CD4-positive, alpha-beta T cell treated with Interleukin-15 for 4 hours (primary cell): ENCODE data around the gene SEMA4D.

ENCODE experiments used
- DNase-seq: peaks from one replicate; pipeline ENCODE4 v3.0.0-alpha.2; 2020; ENCODE audit warnings: low spot score

The SEMA4D gene

GRCh38 chr9:89351584-89352300, 146.2 kb downstream of the SEMA4D start:
- DNase-seq: no peak

- no peak for DNase-seq
Measured at GRCh38 chr9:89350988-89351557, 146.8 kb downstream of the SEMA4D start.

GRCh38 chr9:89349607-89350006, 148.3 kb downstream of the SEMA4D start:
- no peak for DNase-seq

DNA sequence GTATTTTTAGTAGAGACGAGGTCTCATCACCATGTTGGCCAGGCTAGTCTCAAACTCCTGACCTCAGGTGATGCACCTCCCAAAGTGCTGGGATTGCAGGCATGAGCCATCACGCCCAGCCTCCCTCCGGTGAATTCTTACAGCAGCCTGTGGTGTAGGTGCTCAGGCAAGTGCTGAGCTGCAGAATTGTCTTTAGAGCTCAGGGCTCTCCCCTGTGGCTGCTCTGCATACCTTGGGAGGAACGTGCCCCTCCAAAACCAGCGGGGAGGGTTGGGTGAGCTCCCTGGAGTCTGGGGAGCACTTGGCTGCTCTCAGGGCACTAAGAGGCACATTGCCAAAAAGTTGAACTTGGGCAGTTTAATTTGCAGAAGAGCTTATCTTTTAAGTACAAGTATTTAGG, 150.3 kb downstream of the SEMA4D start:
- DNase-seq: no peak

DNA sequence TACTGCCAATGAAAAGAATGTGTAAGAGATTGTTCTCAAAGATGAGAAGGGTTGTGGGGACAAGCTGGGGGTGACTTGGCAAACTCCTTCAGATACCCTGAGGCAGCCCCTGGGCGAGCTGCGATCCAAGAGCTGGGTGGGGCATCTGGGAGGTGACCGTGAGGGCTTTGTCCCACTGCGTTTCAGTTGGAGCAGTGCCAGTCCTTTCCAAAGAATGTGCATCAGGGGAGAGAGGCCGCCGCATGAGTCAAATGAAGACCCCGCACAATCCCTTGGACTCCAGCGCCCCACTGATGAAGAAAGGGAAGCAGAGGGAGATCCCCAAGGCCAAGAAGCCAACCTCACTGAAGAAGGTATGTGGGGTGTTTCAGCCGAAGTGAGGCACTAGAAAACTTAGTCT, 151.2 kb downstream of the SEMA4D start:
- DNase-seq: no peak

GRCh38 chr9:89345476-89345875, 152.4 kb downstream of the SEMA4D start:
- no peak for DNase-seq

DNA sequence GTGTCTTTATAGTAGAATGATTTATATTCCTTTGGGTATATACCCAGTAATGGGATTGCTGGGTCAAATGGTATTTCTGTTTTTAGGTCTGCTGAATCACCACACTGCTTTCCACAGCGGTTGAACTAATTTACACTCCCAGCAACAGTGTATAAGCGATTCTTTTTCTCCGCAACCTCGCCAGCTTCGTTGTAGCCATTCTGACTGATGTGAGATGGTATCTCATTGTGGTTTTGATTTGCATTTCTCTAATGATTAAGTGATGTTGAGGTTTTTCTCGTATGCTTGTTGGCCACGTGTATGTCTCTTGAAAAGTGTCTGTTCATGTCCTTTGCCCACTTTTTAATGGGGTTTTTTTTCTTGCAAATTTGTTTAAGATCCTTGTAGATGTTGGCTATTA, 154.1 kb downstream of the SEMA4D start:
- peak; percentile 11 for DNase-seq

- DNase-seq: no peak
Measured at GRCh38 chr9:89342948-89343347, 155.0 kb downstream of the SEMA4D start.

DNA sequence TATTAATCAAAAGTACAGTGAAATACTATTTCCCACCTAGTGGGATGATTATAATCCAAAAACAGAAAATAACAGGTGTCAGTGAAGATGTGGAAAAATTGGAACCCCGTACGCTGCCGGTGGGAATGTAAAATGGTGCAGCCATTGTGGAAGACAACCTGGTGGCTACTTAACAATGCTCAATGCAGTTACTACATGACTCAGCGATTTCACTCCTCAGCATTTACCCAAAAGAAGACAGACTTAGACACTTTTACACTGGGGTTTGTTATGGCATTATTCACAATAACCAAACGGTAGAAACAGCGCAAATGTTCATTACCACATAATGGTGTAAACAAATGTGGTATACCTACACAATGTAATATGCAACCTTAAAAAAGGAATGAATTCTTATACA, 155.7 kb downstream of the SEMA4D start:
- no peak for DNase-seq

DNA sequence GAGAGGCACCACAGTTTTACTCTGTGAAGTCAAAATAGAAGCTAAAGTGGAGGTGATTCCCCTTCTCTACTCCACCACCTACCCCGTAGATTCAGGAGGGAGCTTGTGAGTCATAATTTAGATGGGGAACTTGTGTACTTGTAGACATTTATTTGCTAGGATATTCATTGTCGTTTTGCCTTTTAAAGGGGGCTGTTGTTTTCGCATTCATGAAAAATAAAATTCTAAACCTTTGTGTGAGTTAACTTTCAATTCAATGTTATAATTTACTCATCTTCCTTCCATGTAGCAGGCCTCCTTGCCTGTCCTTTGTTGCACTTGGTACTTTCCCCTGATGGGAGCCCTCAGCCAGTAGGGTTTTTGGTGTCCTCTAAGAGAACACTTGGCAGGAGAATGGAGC, 157.6 kb downstream of the SEMA4D start:
- DNase-seq: no peak

DNA sequence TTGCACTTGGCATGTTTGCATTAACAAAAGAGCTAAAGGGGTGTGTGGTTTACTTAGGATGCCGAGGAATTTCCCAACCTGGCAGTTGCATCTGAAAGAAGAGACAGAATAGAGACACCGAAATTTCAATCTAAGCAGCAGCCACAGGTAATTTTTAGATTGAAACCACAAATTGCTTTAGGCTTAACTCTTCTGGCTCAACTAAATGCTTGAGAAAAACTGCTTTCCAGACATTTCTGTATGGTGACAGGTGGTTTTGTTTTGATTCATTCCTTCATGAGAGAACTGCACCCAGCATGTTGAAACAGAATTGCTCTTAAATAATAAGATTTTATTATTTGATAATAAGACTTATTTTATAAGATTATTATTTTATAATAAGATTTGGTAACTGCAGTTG, 158.1 kb downstream of the SEMA4D start:
- DNase-seq: no peak

DNA sequence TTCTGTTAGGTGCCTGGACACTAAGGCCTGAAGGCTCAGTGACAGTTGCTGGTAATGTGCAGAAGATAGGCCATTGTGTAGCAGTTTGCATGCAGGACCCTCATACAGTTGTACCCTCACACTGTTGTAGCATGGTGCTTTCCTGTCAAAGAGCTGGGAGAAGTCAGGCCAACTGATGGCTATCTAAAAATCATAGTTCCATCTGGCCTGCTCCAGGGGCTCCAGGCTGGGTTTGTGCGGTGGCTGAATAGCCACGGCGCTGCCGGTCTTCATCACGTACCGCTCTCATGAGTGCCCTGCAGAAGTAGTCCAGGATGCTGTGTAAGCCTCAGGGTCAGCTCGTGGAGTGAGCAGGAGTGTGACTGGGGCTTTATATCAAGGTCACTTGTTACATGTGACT, 167.4 kb downstream of the SEMA4D start:
- DNase-seq: no peak

- no peak for DNase-seq
Measured at GRCh38 chr9:89329917-89330316, 168.0 kb downstream of the SEMA4D start.

DNA sequence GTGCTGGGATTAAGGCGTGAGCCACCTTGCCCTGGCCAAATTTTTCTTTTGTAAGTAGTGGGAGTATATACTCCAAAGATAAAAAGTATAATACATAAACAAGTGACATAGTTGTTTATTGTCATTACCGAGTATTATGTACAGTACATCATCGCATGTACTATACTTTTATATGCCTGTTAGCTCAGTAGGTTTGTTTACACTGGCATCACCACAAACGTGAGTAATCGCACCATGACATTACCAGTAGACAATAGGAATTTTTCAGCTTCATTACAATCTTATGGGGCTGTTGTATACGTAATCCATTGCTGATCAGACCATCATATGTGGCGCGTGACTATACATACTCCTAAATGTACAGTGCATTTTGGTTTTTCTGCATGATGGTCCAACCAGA, 169.8 kb downstream of the SEMA4D start:
- DNase-seq: no peak

DNA sequence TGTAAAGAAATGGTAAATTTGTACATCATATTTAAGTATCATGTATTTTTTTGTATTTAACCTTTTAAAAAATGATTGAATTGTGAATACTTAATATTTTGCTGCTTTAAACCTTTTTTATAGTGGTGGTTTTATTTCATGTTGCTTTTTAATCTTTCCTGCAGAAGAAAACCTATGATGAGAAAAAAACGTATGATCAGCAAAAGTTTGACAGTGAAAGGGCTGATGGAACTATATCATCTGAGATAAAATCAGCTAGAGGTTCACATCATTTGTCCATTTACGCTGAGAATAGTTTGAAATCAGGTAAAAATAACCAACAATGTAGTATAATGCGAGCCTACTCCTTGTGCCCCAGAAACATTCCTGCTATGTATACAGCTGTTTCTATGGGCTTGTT, 172.2 kb downstream of the SEMA4D start:
- DNase-seq: no peak

GRCh38 chr9:89323390-89323789, 174.5 kb downstream of the SEMA4D start:
- DNase-seq: no peak

GRCh38 chr9:89319015-89319905, 178.7 kb downstream of the SEMA4D start:
- no peak for DNase-seq

- DNase-seq: peak; percentile 93
Measured at GRCh38 chr9:89318123-89319014, 179.5 kb downstream of the SEMA4D start, which contains the start of gene SECISBP2. TSS of gene SECISBP2 (plus strand) at chr9:89318500. CDS start at chr9:89318577, 77 bp downstream.

DNA sequence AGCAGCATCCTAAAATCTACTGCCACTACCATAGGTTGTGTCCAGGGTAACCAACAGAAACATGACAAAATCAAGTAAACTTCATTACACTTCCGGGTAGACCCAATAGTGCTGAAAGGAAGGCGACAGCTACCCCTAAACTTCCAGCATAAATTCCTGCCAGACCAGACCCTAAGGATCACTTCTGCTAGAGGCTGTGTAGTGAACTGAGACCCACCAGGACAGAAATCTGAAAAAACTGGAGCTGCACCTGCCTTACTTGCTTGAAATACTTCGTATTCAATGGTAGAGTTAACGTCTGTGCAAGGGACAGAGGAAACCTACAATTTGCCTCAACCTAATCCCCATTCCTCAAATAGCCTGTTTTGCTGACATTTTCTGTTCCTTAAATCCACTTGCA, 180.6 kb downstream of the SEMA4D start:
- DNase-seq: no peak

DNA sequence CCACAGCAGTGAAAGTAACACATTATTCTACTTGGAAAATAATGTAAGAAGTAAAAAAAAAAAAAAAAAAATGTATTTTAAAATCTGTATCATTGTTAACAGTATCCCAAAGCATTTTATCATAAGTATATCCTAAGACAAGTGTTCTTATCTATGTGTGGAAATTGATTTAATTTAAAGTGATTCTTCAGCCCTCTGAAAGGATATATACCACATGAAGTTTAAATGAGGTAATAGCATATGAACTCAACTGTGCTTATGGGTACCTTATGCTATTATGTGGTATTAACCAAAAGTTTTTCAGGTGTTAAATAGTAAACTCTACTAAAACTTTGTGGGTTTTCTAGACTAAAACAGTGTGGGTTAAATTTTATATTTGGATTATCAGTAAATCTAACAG, 182.4 kb downstream of the SEMA4D start:
- no peak for DNase-seq

DNA sequence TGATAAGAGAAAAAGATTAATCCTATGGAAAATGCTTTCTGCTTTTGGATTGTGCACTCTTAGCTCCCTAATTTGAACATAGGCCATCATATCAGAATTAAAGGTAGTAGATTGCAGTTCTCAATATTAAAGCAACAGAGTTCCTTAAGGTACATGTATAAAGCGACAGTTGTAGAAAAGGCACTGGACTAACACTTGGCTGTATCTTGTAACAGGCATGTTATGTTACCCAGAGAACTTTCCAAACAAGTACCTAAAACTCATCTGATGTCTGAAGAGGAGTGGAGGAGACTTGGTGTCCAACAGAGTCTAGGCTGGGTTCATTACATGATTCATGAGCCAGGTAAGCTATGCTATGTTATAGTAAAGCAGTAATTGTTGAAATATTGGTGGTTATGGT, 183.0 kb downstream of the SEMA4D start:
- no peak for DNase-seq

GRCh38 chr9:89313842-89314241, 184.1 kb downstream of the SEMA4D start:
- DNase-seq: peak; percentile 10
